HG02885 (cell line): ENCODE results near the gene CTCF.

ENCODE experiments used
- ATAC-seq: cut with Tn5 transposase; IDR thresholded peaks from one replicate; pipeline ENCODE4 v1.9.1; 2021; ENCODE audit warnings: mild to moderate bottlenecking; ENCODE audit not compliant: unreplicated experiment, poor library complexity

The CTCF gene

GRCh38 chr16:67546761-67547422 is 15.4 kb upstream of the CTCF start:
- ATAC-seq: no peak

GRCh38 chr16:67547423-67548264 is 14.7 kb upstream of the CTCF start:
- ATAC-seq: peak; percentile 28

GRCh38 chr16:67548265-67549126 is 13.8 kb upstream of the CTCF start:
- ATAC-seq: peak; percentile 50

- ATAC-seq: no peak
Observed at GRCh38 chr16:67549240-67549639, 13.1 kb upstream of the CTCF start.

GRCh38 chr16:67549936-67550335 is 12.4 kb upstream of the CTCF start:
- no peak for ATAC-seq

- no peak for ATAC-seq
Observed at GRCh38 chr16:67551091-67551490, 11.2 kb upstream of the CTCF start.

GRCh38 chr16:67551972-67552371 is 10.4 kb upstream of the CTCF start:
- no peak for ATAC-seq

- ATAC-seq: no peak
Observed at GRCh38 chr16:67552476-67552875, 9.8 kb upstream of the CTCF start.

- ATAC-seq: no peak
Observed at GRCh38 chr16:67555795-67556212, 6.5 kb upstream of the CTCF start.

- no peak for ATAC-seq
Observed at GRCh38 chr16:67558859-67559258, 3.5 kb upstream of the CTCF start.

- no peak for ATAC-seq
Observed at GRCh38 chr16:67560827-67561342, 1.4 kb upstream of the CTCF start.

GRCh38 chr16:67561501-67561823 is 864 bp upstream of the CTCF start:
- ATAC-seq: no peak

GRCh38 chr16:67561824-67562525 is 351 bp upstream of the CTCF start:
- ATAC-seq: peak; percentile 79

- peak; percentile 4 for ATAC-seq
Observed at GRCh38 chr16:67562918-67563707, 787 bp downstream of the CTCF start.

GRCh38 chr16:67563708-67564468 is 1.6 kb downstream of the CTCF start:
- no peak for ATAC-seq

GRCh38 chr16:67565470-67566100 is 3.3 kb downstream of the CTCF start:
- no peak for ATAC-seq

- no peak for ATAC-seq
Observed at GRCh38 chr16:67571464-67571863, 9.1 kb downstream of the CTCF start.

- ATAC-seq: no peak
Observed at GRCh38 chr16:67571981-67572431, 9.7 kb downstream of the CTCF start.
